DMS 273 (cell line): ENCODE measurements around the gene ABCD1.

ENCODE experiments used
- DNase-seq: peaks from one replicate; lab custom pipeline; 2025; ENCODE audit not compliant: unreplicated experiment; lab: John Stamatoyannopoulos, UW

Gene ABCD1

DNA sequence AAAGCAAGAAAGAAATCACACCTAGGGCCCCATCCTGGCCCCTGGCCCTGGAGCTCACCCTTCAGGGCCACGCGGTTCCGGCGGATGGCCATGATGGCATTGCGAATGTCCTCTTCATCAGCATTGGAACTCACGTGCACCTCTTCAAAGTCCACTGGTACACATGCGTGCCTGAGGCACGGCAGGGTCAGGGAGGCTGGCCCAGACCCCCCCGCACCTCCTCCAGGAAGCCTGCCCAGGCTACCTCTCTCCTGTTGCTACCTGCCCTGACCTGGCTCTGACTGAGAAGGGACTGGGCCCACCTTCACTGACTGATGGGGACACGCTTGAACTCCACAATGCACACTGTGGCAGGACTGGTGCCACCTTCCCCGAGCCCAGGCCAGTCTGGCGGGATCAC, 65.0 kb downstream of the ABCD1 start:
- DNase-seq: no peak

DNA sequence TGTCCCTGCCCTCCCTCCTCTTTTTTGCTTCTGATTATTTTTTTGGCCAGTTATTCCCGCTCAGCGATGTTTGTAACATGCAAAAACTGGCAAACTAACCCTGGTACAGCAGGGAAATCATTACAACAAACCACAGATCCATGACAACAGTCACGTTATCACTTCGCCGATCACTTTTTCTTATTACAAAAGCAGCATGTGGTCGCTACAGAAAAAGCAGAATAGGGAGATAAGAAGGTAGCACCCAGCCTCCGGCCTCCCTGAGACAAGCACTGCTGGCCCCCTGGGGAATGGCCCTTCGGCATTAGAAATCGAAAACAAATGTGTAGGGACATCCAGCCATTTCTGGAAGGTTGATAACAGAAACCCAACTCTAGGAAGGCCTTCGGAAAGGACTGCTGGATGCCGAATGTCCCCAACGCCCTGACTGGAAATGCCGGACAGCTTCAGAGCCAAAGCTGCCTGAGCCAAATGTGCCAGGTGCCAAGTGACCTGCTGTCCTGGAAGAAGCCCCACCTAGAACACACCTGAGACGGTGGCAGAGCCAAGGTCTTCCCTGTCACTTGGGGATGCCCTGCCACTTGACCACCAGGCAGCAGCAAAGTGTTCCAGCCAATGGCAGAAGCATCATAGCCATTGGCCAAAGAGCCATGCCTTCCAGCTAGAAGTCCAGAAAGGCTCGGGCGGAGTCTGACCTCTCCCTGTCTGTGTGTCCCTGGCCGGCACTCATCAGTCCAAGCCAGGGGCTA, 66.6 kb downstream of the ABCD1 start:
- no peak for DNase-seq

GRCh38 chrX:153792368-153792767, 67.7 kb downstream of the ABCD1 start:
- DNase-seq: peak; percentile 93

GRCh38 chrX:153793291-153793690, 68.6 kb downstream of the ABCD1 start:
- no peak for DNase-seq
